Fibroblast of gingiva (primary cell): ENCODE measurements around the gene ACSF3.
A peak's percentile ranks its signal among the peaks of the same experiment; 100 is the strongest.
"Not testable (repeated sequence)": the region's sequence is repeated elsewhere in the genome, so short reads cannot be mapped to it uniquely, and the experiment has no call there.

Source experiments
- DNase-seq: peaks from one replicate; pipeline ENCODE4 v3.0.0-alpha.2; 2011; ENCODE audit warnings: low read depth

Gene ACSF3

DNA sequence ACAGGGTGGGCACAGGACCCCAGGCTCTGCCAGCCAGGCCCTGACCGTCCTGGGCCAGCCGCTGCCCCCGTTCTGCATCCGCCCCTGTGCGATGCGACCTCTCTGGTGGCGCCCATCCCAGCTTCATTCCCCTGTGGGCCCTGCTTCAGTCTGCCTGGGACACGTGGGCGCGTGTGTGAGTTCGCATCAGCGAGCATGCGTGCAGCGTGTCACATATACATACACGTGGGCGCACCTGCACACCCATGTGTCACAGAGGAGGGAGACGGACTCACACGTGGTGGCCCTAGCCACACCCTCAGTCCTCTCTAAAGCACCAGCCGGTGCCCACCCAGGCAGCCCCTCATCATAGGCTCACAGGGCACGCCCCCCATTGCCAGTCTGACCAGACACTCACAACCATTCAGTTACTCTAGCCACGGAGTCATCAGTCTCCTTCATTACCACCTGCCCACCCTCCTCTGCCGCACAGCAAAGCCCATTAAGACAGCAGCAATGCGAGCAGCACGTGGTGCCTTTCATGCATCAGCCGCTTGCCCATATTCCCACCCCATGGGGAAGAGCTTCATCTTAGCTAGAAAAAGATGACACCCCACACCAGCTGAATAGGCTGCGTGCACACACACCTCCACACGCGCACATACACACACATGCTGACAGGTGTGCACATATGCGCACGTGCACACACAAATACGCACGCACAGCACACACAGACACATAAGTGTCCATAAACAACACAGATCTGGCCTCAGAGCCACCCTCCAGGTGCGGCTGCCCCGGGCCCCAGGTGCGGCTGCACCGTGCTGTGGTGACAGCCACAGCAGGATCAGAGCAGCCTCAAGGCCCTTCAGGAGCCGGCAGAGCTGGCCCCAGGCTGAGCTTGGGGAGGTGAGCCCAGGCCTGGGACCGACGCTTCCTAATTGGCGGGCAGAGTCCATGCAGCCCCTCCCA is 68.4 kb downstream of the ACSF3 start:
- DNase-seq = no peak

DNA sequence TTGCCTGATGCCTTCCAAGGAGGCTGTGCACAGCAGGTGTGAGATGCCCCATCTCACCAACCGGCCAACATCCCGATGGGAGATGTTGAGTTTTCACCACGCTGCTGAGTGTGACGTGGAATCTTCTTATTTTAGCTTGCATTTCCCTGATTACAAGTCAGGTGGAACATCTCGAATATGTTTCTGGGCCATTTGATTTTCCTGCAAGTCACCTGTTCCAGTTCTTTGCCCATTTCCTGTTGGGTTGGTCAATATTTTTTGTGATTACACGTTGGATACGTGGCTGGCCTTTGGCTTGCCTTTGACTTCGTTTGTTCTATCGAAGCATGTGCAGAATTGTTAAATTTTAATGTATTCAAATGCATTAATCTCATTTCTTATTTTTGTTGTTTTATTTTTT is 69.6 kb downstream of the ACSF3 start:
- no peak for DNase-seq

DNA sequence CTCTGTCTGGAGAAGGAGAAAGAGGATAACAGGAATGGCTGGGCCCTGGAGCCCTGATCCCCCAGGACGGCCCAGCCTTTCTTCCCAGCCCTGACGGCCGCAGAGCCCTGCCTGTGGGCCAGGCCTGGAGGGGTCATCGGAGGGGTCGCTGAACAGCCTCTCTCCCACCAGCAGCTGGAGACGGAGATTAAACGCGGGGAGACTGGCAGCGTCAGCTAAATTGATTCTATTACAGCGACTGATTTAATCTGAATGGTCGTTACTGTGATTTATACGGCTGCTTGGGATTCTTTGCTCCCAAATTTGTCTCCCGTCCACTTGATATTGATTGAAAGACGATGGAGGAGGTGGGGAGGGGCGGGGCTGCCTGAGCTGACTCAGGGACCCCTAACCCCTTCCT is 70.8 kb downstream of the ACSF3 start:
- no peak for DNase-seq

DNA sequence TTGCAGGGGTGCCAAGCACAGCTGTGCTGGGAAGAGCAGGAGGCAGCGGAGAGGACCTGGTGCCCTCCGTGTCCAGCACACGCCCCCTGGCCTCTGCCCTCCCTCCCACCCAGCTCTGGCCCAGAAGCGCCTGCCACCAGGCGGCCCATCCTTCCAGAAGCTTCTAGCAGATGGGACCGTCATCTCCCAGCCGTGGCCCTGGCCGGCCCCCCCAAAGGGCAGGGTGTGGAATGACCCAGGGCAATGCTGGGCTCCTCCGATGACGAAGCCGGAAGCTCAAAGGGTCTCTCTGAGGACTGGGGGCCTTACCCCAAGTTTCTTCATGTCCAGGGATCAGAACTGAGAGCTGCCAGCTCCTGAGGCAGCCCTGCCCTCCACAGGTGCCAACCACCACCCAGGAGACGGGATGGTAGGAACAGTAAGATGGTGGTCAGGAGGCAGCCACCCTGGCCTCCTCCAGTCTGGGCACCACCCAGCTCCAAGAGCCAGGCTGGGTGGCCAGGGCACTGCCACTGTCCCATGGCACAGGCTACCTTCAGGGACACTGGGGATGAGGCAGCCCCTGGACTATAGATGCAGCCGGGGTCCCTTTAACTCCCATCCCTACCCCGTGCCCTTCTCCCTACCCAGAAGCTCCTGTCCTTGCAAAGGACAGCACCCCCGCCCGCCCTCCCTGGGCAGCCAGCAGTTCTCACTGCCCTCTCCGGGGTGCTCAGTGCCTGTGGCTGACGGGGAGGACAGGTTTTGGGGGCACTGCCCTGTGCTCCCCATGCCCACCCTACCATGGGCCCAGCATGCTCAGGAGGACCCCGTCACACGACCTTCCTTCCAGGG is 71.4 kb downstream of the ACSF3 start:
- DNase-seq = no peak

DNA sequence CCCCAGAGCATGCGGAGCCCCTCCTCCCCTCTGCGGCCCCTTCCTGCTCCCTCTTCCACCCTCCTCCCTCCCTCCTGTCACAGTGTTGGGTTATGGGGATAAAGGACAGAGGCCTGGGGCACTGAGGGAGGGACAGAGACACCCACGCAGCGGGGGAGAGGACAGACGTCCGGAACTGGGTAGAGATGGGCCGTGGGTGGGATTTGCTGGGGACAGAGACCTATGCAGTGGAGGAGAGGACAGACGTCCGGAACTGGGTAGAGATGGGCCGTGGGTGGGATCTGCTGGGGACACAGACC is 72.0 kb downstream of the ACSF3 start:
- DNase-seq = not testable (repeated sequence)

DNA sequence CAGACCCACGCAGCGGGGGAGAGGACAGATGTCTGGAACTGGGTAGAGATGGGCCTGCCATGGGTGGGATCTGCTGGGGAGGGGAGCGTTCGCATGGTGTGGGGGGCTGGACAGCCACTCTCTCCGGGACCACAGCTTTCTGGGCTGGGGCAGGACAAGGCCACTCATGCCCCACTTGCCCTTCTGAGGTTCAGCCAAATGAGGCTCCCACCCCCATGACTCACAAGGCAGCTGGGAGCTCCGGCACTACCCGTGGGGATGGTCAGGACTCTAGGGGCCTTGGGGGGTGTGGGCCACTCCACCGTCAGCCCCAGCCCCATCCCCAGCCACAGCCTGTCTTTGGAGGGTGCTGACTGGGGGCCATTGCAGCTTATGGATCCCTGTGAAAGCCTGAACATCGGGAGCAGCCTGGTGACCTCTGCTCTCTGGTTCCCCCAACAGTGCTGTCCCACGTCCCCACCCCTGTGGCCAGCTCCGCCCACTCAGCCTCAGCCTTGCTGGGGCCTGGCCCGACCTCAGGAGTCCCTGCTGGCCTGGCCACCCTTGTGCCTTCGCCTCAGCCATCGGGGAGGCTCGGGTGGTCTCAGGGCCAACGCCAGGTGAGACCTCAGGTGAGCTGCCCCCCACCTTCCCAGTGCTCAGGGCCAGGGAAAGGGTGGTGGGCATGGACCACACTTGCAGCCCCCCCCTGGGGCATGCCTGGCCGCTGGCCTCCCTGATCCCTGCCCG is 73.2 kb downstream of the ACSF3 start:
- no peak for DNase-seq

DNA sequence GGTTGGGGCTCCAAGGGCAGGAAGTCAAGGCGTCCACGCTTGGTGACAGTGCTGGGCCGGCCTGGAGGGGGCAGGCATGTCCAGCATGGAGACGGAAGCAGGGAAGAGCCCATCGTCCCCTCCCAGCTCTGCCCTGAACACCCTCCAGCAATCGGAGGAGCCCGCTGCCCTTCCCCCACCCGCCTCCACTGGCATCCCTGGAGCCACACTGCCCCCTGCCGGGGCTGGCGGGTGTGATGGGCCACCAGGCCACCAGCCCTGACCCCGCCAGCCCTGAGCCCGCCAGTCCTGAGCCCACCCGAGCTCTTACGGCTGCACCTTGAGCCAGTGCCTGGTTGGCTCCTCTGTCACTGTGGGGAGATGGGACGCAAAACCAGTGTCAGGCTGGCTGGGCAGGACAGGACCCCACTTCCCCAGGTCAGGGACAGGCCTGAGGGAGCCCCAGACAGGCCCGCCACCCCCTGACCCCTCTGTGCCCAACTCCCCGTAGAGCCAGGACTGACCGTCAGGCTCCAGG is 73.8 kb downstream of the ACSF3 start:
- DNase-seq = peak; percentile 63

DNA sequence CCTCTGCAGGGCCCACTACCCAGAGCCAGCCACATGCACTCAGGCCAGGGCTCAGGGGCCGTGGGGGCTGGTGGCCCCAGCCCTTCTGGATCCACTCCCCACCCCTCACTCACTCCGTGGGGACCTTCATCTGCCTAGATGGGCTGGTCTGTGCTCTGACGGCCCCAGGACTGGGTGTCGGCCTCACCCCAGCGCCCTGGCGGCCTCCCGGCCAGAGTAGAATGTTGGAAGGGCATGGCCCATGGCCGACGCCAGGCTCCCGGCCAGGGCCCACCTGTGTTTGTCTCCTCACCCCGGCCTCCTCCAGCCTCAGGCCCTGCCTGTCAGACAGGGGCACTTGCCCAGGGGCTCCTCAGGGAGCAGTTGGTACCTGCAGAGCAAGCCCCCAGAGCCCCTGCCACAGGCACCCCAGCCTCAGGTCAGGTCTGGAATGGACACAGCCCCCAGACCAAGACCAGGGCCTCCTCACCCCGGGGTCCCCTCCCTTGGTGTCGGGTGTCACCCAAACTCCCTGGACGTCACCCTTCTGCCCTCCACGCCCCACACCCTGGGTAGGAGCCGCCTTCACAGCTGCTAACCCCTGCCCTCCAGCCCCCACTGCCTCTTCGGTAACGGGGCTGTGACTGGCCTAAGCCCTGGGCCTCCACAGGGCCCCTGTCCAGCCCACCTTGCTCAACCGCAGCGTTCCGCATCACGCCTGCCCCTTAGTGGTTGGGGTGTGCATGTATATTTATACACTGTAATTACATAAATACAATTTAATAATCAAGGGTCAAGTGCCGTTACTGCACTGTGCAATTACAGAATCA is 74.9 kb downstream of the ACSF3 start:
- DNase-seq = no peak

DNA sequence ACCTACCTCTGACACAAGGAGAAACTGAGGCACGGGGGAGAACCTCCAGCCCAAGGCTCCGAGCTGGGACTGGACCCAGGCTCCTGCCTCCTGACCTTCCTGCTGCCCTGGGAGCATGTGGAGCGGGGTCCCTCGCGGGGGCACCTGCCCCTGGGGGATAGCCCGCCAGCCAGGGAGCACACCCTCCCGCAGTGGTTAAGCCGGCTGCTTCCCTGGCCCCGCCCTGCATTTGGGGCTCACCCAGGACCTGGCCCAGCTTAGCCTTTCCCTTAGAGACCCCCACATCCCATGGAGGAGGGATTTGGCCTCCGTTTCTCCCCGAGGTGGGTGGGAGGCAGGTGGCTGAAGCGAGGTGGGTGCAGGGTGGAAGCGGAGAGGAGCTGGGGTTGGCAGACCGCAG is 76.1 kb downstream of the ACSF3 start:
- DNase-seq = no peak

DNA sequence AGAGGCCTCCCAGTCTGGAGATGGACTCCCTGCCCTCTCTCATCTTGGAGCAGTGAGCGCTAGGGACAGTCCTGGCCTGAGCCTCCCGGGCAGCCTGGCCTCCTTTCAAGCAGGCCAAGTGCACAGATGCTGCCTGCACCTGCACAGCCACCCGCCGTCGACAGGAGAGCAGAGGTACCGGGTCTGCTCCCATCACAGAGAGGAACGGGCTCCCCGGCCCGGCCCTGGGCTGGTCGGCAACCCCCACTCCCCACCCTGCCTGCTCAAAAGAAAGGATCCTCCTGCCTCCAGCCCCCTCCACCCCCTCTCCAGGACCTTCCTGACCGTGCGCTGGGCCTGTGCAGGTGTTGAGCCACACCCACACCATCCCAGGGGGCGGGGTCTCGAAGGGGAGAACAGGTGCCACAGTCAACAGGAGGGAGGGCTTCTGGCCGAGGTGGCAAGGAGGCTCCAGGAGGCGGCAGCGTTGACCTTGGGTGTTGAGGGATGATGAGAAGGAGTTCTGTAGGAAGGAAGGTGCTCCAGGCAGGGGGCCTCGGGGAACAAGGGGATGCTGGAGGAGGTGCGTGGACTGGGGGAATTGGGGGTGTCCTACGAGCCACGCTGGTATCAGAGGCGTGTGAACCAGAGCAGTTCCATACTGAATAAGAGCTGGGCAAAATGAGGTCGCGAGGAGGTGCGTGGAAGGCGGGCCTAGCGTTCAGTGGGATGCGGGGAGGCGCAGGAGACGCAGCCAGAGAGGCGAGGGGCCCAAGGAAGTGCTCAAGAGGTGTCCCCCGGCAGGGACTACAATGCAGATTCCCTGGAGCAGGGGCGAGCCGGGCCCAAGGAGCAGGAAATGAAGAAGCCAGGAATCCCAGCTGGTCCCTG is 76.9 kb downstream of the ACSF3 start:
- DNase-seq = no peak

DNA sequence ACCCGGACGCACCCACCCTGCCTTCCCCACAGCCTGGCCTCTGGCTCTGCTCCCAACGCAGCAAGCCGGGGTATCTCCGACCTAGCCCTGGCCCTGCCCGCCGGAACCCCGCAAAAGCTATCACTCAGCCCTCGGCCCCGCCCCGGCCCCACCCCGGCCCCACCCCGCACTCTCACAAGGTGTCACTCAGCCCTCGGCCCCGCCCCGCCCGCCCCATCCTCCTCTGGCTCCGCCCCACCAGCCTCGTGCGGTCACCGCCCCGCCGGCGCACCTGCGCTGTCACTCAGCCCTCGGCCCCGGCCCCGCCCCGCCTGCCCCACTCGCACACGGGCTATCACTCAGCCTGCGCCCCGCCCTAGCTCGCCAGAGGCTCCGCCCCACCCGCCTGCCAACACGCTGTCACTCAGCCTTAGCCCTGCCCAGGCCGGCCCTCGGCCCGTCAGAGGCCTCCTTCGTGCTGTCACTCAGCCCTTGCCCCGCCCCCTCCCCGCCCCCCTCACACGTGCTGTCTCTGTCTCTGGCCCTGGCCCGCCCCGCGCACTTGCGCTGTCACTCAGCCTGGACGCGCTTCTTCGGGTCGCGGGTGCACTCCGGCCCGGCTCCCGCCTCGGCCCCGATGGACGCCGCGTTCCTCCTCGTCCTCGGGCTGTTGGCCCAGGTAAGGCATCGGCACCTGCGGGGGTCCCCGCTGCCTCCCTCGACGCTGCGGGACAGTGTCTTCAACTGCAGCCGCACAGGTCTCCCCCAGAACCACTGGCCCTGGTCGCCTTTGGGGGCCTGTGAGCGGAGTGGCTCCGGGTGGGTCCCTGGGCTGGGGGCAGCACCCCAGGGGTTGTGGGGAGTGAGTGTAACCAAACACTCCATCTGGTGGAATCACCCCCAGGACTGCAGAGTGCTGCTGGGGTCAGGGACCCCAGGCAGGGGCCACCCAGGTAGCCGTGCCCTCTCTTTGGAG is 77.8 kb downstream of the ACSF3 start, which contains the start of gene CDH15:
Gene CDH15, plus strand, starts transcription at position 533 of the 955 bp plus-strand sequence. Its CDS starts 84 bp downstream, at position 617.
- DNase-seq = peak; percentile 78

DNA sequence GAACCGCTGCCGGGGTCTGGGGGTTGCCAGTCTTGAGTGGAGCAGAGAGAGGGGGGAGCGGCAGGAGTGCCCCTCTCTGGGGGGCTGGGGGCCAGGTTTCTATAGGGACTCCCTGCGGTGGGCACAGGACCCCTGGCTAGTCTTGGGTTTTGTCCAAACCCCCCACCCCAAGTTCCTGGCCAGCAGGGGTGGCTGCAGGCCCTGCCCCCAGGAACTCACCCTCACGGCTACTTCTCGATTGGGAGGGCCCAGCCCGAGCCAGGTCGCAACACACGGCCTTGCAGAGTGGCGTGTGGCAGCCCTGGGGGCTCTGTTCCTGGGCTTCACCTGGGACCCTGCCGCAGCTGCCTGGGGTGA is 78.5 kb downstream of the ACSF3 start:
- DNase-seq = no peak

DNA sequence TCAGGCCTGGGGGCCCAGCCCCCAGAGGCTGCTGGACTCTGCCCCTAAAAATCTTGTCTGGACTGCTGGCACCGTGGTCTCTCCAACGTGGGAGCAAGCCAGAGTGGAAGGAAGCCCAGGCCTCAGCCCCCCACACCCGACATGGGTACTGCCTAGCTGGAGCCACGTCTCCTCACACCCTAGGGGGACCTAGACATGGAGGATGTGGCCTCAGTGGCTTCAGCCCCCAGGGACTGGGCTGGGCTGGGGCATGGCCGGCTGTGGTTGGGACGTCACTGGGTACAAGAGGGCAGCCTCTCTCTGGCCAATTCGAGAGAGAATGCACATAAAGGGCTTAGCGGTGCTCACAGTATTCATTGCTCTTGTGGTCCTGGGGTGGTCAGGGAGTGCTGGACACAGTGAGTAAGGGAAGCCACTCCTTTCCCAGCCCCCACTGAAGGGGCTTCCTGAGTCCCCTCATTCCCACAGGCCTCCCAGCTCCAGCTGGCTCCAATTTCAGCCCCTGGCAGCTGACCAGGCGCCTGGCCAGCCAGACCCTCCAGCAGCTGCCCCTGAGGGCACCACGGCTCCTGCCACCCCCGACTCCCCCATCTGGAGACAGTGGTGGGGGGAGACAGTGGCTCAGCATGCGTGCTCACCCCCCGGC is 79.0 kb downstream of the ACSF3 start:
- DNase-seq = no peak

DNA sequence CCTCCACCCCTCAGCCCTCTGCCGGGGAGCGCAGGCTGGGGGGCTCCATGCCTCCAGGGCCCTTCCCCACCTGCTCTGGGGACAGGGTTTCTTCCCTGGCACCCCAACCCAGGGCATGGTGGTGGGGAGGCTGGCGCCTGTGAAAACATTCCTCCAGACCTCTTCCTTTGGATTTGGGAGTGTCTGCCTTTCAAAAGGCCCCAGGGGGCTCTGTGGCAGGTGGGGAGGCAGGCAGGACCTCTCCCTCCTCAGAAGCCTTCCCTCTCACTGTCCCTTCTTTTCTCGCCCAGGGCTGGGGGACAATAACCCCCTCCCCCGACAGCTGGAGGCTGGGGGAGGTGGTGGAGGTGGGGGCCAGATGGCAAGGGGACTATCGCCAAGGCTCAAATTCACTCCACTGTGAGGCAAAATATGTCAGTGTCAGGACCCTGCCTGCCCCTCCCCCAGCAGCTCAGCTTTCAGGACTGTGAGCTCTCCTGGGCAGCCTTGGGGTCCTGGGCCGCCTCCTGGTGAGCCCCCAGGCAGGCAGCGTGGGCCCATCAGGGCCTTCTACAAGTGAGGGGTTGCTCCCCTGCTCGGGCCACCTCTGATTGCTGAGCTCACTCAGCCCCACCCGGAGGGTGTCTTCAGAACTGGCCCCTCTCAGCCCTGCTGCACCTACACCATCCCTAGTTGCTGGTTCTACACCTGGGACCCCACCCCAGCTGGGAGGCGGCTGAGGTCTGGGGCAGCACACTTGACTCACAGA is 79.7 kb downstream of the ACSF3 start:
- DNase-seq = no peak

DNA sequence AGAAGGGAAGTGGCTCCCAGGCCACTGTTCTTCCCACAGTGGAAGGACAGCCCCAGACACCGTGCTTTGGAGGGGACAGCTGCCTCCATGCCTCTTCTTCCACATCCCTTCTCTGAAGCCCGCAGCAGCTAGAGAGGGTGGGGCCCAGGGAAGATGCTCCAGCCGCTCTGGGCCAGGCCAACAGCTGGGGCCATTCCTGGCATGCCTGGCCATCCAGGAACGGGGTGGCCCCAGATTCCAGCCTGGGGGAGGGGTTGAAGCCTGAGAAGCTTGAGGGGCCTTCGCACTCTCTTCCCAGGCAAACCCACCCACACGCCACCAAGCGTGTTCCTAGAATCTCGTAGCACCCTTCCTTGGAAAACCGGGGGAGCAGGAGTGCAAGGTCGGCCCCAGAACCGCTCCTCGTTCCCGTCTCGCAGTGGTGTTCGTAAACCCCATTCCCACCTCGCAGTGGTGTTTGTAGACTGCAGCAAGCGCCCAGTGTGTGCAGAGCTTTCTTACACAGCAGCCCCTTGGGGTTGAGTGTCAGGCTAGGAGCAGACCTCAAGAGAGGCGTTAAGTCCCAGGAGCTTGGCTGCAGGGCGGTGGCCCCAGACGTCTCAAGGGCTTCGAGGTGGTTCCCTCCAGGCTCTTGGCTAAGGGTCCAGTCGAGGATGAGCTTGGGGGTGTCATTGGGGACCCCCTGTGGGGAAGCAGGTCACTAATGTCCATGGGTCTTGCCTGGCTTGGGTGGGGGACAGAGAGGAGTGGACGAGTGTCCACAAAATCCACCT is 80.6 kb downstream of the ACSF3 start:
- DNase-seq = no peak

DNA sequence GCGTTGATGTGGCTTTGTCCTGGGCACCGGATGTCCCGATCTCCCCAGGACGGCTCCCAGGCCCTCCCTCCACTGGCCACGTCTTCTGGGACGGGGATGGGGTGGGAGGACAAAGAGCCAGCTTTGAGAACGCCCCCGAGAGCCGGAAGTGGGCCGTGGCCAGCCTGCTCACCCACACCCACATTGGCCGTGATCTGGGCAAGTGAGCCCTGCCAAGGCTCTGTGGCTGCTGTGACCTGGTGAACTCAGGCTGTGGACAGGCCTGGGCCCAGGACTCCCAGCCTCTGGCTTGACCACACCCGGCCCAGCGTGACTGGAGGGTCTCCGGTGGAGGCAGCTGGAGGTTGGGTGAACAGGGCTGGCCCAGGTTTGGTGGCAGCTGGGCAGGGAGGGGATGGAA is 81.2 kb downstream of the ACSF3 start:
- no peak for DNase-seq
